ENCODE results near the gene SYF2. TPM values are rescaled to one million over a fixed set of nuclear protein-coding genes. Genes with fewer than 3 reads are reported as not detected.

SYF2 gene
- total and polyA plus RNA-seq, 2 donors (not counting 1 experiment from before 2014, with no cell fraction given), result 21.9 to 67.3 TPM

GRCh38 chr1:25219661-25220251 is 12.5 kb downstream of the SYF2 start:
- Histone ChIP-seq H3K27me3 (replicated peaks in 1 of 4; ENCODE audit: control extremely low read depth in 1 of 4, control insufficient read depth in 3 of 4, insufficient read depth in 4 of 4, low read length in 3 of 4) (no peaks in the 10 kb centered on the region), H3K4me1 (ENCODE audit: control insufficient read depth in 2 of 2, insufficient read depth in 2 of 2, low read length in 2 of 2) (peaks cover 5 to 8% of the 10 kb centered on the region in 2 donors), H3K36me3 (replicated peaks in 1 of 2; ENCODE audit: control extremely low read depth in 1 of 2, control insufficient read depth in 1 of 2, extremely low read depth in 1 of 2, insufficient read depth in 2 of 2, low read length in 1 of 2) (peaks cover 4 to 44% of the 10 kb centered on the region in 2 experiments), H4K20me1 (ENCODE audit: control insufficient read depth, insufficient read depth, low read length, poor library complexity, severe bottlenecking) (no peaks in the 10 kb centered on the region), H3K9me3 (ENCODE audit: control extremely low read depth in 1 of 3, control insufficient read depth in 2 of 3, insufficient read depth in 1 of 3, low read length in 2 of 3) (no peaks in the 10 kb centered on the region), H3K79me2 (ENCODE audit: control insufficient read depth, insufficient read depth, low read length) (no peaks in the 10 kb centered on the region), H3K4me2 (replicated peaks; ENCODE audit: low read depth, low read length, poor library complexity, severe bottlenecking) (no peak overlapping the region), H3K9ac (ENCODE audit: low read length) (no peak overlapping the region), H3K4me3 (ENCODE audit: control extremely low read depth in 1 of 5, extremely low read depth in 1 of 5, insufficient read depth in 1 of 5, low read depth in 2 of 5, low read length in 4 of 5) (no peak overlapping the region), H3K27ac (ENCODE audit: low read length in 2 of 2) (no peak overlapping the region), H2AFZ (ENCODE audit: insufficient read depth, low read depth, low read length, poor library complexity, severe bottlenecking) (no peak overlapping the region)
- intact Hi-C loops (cut with micrococcal nuclease), result no loop called here
- Mint-ChIP-seq H3K27ac (no peak overlapping the region), H3K4me1 (peaks cover 12% of the 10 kb centered on the region), H3K9me3 (ENCODE audit: insufficient read depth) (no peaks in the 10 kb centered on the region), H3K27me3 (no peaks in the 10 kb centered on the region), H3K4me3 (no peak overlapping the region)
- WGBS (ENCODE audit: insufficient coverage), result 97% methylated on average over 5 of the region's 9 CpGs
- ChIA-PET POLR2A (no interaction called here), CTCF (interaction anchor here (1.4 kb wide), 1 partner anchor 15 kb away, joined by 6 read pairs; no protein-coding TSS in a partner anchor)
- DNase-seq, result no peak
- TF ChIP-seq CTCF (IDR thresholded peaks at IDR 0.05) (no peak), EZH2 (IDR thresholded peaks at IDR 0.05; ENCODE audit: borderline replicate concordance, insufficient read depth, low read depth, low read length, poor library complexity, severe bottlenecking) (no peak)
- ATAC-seq (ENCODE audit: low read depth), result no peak

GRCh38 chr1:25217598-25218232 is 14.6 kb downstream of the SYF2 start:
- no peak overlapping the region for H3K27ac Mint-ChIP-seq
- WGBS (ENCODE audit: insufficient coverage), result 93% methylated on average over 7 of the region's 8 CpGs
- no peaks in the 10 kb centered on the region for H3K27me3 Mint-ChIP-seq
- H3K27me3 ChIP-seq (replicated peaks in 1 of 4; ENCODE audit: control extremely low read depth in 1 of 4, control insufficient read depth in 3 of 4, insufficient read depth in 4 of 4, low read length in 3 of 4), result no peaks in the 10 kb centered on the region
- TF ChIP-seq EZH2 (IDR thresholded peaks at IDR 0.05; ENCODE audit: borderline replicate concordance, insufficient read depth, low read depth, low read length, poor library complexity, severe bottlenecking) (no peak), CTCF (IDR thresholded peaks at IDR 0.05) (no peak)
- no peak overlapping the region for H3K9ac ChIP-seq (ENCODE audit: low read length)
- H3K36me3 ChIP-seq (replicated peaks in 1 of 2; ENCODE audit: control extremely low read depth in 1 of 2, control insufficient read depth in 1 of 2, extremely low read depth in 1 of 2, insufficient read depth in 2 of 2, low read length in 1 of 2), result peaks cover 2 to 26% of the 10 kb centered on the region in 2 experiments
- no peaks in the 10 kb centered on the region for H3K79me2 ChIP-seq (ENCODE audit: control insufficient read depth, insufficient read depth, low read length)
- H3K4me3 Mint-ChIP-seq, result no peak overlapping the region
- H3K4me3 ChIP-seq (ENCODE audit: control extremely low read depth in 1 of 5, extremely low read depth in 1 of 5, insufficient read depth in 1 of 5, low read depth in 2 of 5, low read length in 4 of 5), result no peak overlapping the region
- H3K9me3 ChIP-seq (ENCODE audit: control extremely low read depth in 1 of 3, control insufficient read depth in 2 of 3, insufficient read depth in 1 of 3, low read length in 2 of 3), result no peaks in the 10 kb centered on the region
- DNase-seq (no peak), ATAC-seq (ENCODE audit: low read depth) (no peak)
- H3K4me2 ChIP-seq (replicated peaks; ENCODE audit: low read depth, low read length, poor library complexity, severe bottlenecking), result no peak overlapping the region
- no peak overlapping the region for H3K27ac ChIP-seq (ENCODE audit: low read length in 2 of 2)
- intact Hi-C loops (cut with micrococcal nuclease), result no loop called here
- H4K20me1 ChIP-seq (ENCODE audit: control insufficient read depth, insufficient read depth, low read length, poor library complexity, severe bottlenecking), result no peaks in the 10 kb centered on the region
- no peaks in the 10 kb centered on the region for H3K9me3 Mint-ChIP-seq (ENCODE audit: insufficient read depth)
- ChIA-PET POLR2A (no interaction called here), CTCF (interaction anchor here (0.9 kb wide), 1 partner anchor 358 kb away, joined by 3 read pairs; no protein-coding TSS in a partner anchor)
- H2AFZ ChIP-seq (ENCODE audit: insufficient read depth, low read depth, low read length, poor library complexity, severe bottlenecking), result no peak overlapping the region
- peaks cover 12% of the 10 kb centered on the region for H3K4me1 Mint-ChIP-seq
- H3K4me1 ChIP-seq (ENCODE audit: control insufficient read depth in 2 of 2, insufficient read depth in 2 of 2, low read length in 2 of 2), result peaks cover 5 to 8% of the 10 kb centered on the region in 2 donors
